ENCODE data around the gene PDGFD. TPM values are rescaled to one million over a fixed set of nuclear protein-coding genes. Genes with fewer than 3 reads are reported as not detected.

The PDGFD gene
- total and polyA plus RNA-seq, 2 donors (not counting 3 experiments of a cell fraction or from before 2014, with no cell fraction given) = 6.3 to 13.1 TPM

- no peaks in the 10 kb centered on the region for H3K79me2 ChIP-seq (ENCODE audit: control insufficient read depth, insufficient read depth, low read length)
- H3K9ac ChIP-seq (replicated peaks; ENCODE audit: extremely low read depth, insufficient read depth, low read length) = no peak overlapping the region
- H3K9me1 ChIP-seq (replicated peaks; ENCODE audit: control insufficient read depth, extremely low read depth, insufficient read depth, low read length) = no peaks in the 10 kb centered on the region
- CTCF ChIA-PET = no interaction called here
- H3K27me3 ChIP-seq (ENCODE audit: control insufficient read depth in 2 of 2, insufficient read depth in 2 of 2, low read length in 2 of 2) = no peaks in the 10 kb centered on the region
- no peak for FAIRE-seq
- no peaks in the 10 kb centered on the region for H3K36me3 ChIP-seq (ENCODE audit: control insufficient read depth in 2 of 2, extremely low read depth in 1 of 2, insufficient read depth in 2 of 2, low read length in 2 of 2)
- no peak overlapping the region for H2AFZ ChIP-seq (ENCODE audit: low read depth, low read length)
- no peaks in the 10 kb centered on the region for H4K20me1 ChIP-seq (replicated peaks; ENCODE audit: control insufficient read depth, extremely low read depth, insufficient read depth, low read length)
- H3K27ac ChIP-seq (ENCODE audit: insufficient read depth, low read depth, low read length) = no peak overlapping the region
- no peaks in the 10 kb centered on the region for H3K4me1 ChIP-seq (ENCODE audit: control insufficient read depth, extremely low read depth, insufficient read depth, low read length)
- intact Hi-C loops (cut with micrococcal nuclease) (no loop called here), dilution Hi-C loops (cut with MboI; ENCODE audit: extremely low pct_ligation_motif_present, low sequenced_read_pairs) (no loop called here)
- no peak for DNase-seq (ENCODE audit: low read depth, low spot score)
- no peaks in the 10 kb centered on the region for H3K9me3 ChIP-seq (replicated peaks; ENCODE audit: control insufficient read depth, insufficient read depth, low read length)
- TF ChIP-seq CTCF (IDR thresholded peaks at IDR 0.05; ENCODE audit: extremely low read depth in 1 of 2, insufficient read depth in 1 of 2, low read depth in 1 of 2, low read length in 2 of 2) (no peak), MAX (IDR thresholded peaks at IDR 0.05; ENCODE audit: insufficient read depth, insufficient read length) (no peak), POLR2A (IDR thresholded peaks at IDR 0.05; ENCODE audit: low read depth, low read length) (no peak), EZH2 (IDR thresholded peaks at IDR 0.05; ENCODE audit: borderline replicate concordance, low read depth, low read length, severe bottlenecking) (no peak)
- no TSS peak for BruUV-seq (replicated peaks)
- H3K4me3 ChIP-seq (replicated peaks in 1 of 3; ENCODE audit: insufficient read depth in 1 of 3, low read depth in 1 of 3, low read length in 3 of 3) = no peak overlapping the region
- no peak overlapping the region for H3K4me2 ChIP-seq (ENCODE audit: insufficient read depth, low read length)
- POLR2A ChIA-PET = no interaction called here
Measured at GRCh38 chr11:104064034-104064630, 99.8 kb downstream of the PDGFD start.

- Histone ChIP-seq H2AFZ (ENCODE audit: low read depth, low read length) (no peak overlapping the region), H3K4me1 (ENCODE audit: control insufficient read depth, extremely low read depth, insufficient read depth, low read length) (no peaks in the 10 kb centered on the region), H3K4me3 (replicated peaks in 1 of 3; ENCODE audit: insufficient read depth in 1 of 3, low read depth in 1 of 3, low read length in 3 of 3) (no peak overlapping the region), H3K36me3 (ENCODE audit: control insufficient read depth in 2 of 2, extremely low read depth in 1 of 2, insufficient read depth in 2 of 2, low read length in 2 of 2) (no peaks in the 10 kb centered on the region), H3K27ac (ENCODE audit: insufficient read depth, low read depth, low read length) (no peak overlapping the region), H3K4me2 (ENCODE audit: insufficient read depth, low read length) (no peak overlapping the region), H4K20me1 (replicated peaks; ENCODE audit: control insufficient read depth, extremely low read depth, insufficient read depth, low read length) (no peaks in the 10 kb centered on the region), H3K9ac (replicated peaks; ENCODE audit: extremely low read depth, insufficient read depth, low read length) (no peak overlapping the region), H3K9me3 (replicated peaks; ENCODE audit: control insufficient read depth, insufficient read depth, low read length) (no peaks in the 10 kb centered on the region), H3K79me2 (ENCODE audit: control insufficient read depth, insufficient read depth, low read length) (no peaks in the 10 kb centered on the region), H3K9me1 (replicated peaks; ENCODE audit: control insufficient read depth, extremely low read depth, insufficient read depth, low read length) (no peaks in the 10 kb centered on the region), H3K27me3 (ENCODE audit: control insufficient read depth in 2 of 2, insufficient read depth in 2 of 2, low read length in 2 of 2) (no peaks in the 10 kb centered on the region)
- BruUV-seq (replicated peaks) = no TSS peak
- intact Hi-C loops (cut with micrococcal nuclease) (no loop called here), dilution Hi-C loops (cut with MboI; ENCODE audit: extremely low pct_ligation_motif_present, low sequenced_read_pairs) (no loop called here)
- FAIRE-seq (no peak), DNase-seq (ENCODE audit: low read depth, low spot score) (no peak)
- TF ChIP-seq JUN (IDR thresholded peaks at IDR 0.05; ENCODE audit: borderline replicate concordance, insufficient read depth, insufficient read length, low read depth) = no peak
- CTCF ChIA-PET = no interaction called here
- POLR2A ChIA-PET = no interaction called here
Measured at GRCh38 chr11:104061853-104062521, 102.0 kb downstream of the PDGFD start.

Measured in endothelial cell of umbilical vein (primary cell).